SK-N-SH (cell line): ENCODE data around the gene BDNF. TPM values are rescaled to one million over a fixed set of nuclear protein-coding genes. Genes with fewer than 3 reads are reported as not detected.

Experiments
- CTCF ChIA-PET: fragments of 300-600, 350-600 bp; formaldehyde crosslinking; extraction: SDS; loops from one replicate; lab custom pipeline; 2021; lab: Yijun Ruan, JAX
- POLR2A ChIA-PET: fragments of 350-600 bp; sonication (Branson Sonifier 250); formaldehyde crosslinking; extraction: SDS; loops from one replicate; lab custom pipeline; 2020; ENCODE audit warnings: antibody characterized with exemption, inconsistent platforms; lab: Yijun Ruan, JAX
- DNase-seq: peaks from one replicate; pipeline ENCODE4 v3.0.0; 2012
- H2AFZ ChIP-seq: fragments of 200-600 bp; sonication (generic); 2 replicates; pipeline ENCODE4 v1.8.1; 2016; ENCODE audit warnings: antibody characterized with exemption, mild to moderate bottlenecking, low read depth
- H3F3A ChIP-seq: fragments of 200-600 bp; sonication (generic); replicated peaks from 2 replicates; pipeline ENCODE3; 2016; ENCODE audit warnings: antibody characterized with exemption, mild to moderate bottlenecking; ENCODE audit not compliant: insufficient read depth
- H3K27ac ChIP-seq, 2 experiments: fragments of 200-500 bp in 1 of 2; fragments of 200-600 bp in 1 of 2; sonication (Bioruptor generic) in 1 of 2; sonication (generic), shearing (Covaris generic) in 1 of 2; 2 replicates each; pipeline versions ENCODE4 v1.5.1 to v1.6.1; 2014 to 2016; ENCODE audit warnings: low read depth in 2 of 2, inconsistent platforms in 1 of 2, low read length in 1 of 2, mild to moderate bottlenecking in 1 of 2, mixed read lengths in 1 of 2
- H3K27me3 ChIP-seq: fragments of 200-600 bp; sonication (generic), shearing (Covaris generic); 2 replicates; pipeline ENCODE4 v1.6.1; 2016; ENCODE audit warnings: mixed run types; ENCODE audit not compliant: insufficient read depth
- H3K36me3 ChIP-seq, 2 experiments: fragments of 200-500 bp in 1 of 2; fragments of 200-600 bp in 1 of 2; sonication (Bioruptor generic) in 1 of 2; sonication (generic) in 1 of 2; replicated peaks in 1 of 2; 2 replicates each; pipeline versions ENCODE3 to v1.5.1; 2014 to 2016; ENCODE audit warnings: low read length in 1 of 2, mild to moderate bottlenecking in 1 of 2; ENCODE audit not compliant: insufficient read depth in 2 of 2, control insufficient read depth in 1 of 2
- H3K4me1 ChIP-seq, 2 experiments: fragments of 200-500 bp in 1 of 2; fragments of 200-600 bp in 1 of 2; sonication (Bioruptor generic) in 1 of 2; sonication (generic), shearing (Covaris generic) in 1 of 2; 2 replicates each; pipeline versions ENCODE4 v1.5.1 to v1.6.1; 2014 to 2016; ENCODE audit warnings: low read depth in 1 of 2, low read length in 1 of 2, mixed run types in 1 of 2; ENCODE audit not compliant: insufficient read depth in 2 of 2, control insufficient read depth in 1 of 2
- H3K4me2 ChIP-seq: fragments of 200-600 bp; sonication (generic), shearing (Covaris generic); 2 replicates; pipeline ENCODE4 v1.6.1; 2017; ENCODE audit warnings: mixed run types
- H3K4me3 ChIP-seq, 2 experiments: fragments of 200-500 bp in 1 of 2; fragments of 200-600 bp in 1 of 2; sonication (Bioruptor generic) in 1 of 2; sonication (generic), shearing (Covaris generic) in 1 of 2; 2 replicates each; pipeline versions ENCODE4 v1.5.1 to v1.8.1; 2014 to 2016; ENCODE audit warnings: low read depth in 2 of 2, inconsistent platforms in 1 of 2, low read length in 1 of 2, mild to moderate bottlenecking in 1 of 2, mixed read lengths in 1 of 2, moderate library complexity in 1 of 2
- H3K79me2 ChIP-seq: fragments of 200-600 bp; sonication (generic); 2 replicates; pipeline ENCODE4 v1.8.1; 2017; ENCODE audit warnings: mild to moderate bottlenecking; ENCODE audit not compliant: insufficient read depth
- H3K9ac ChIP-seq: fragments of 200-600 bp; sonication (generic); 2 replicates; pipeline ENCODE4 v1.6.1; 2017; ENCODE audit warnings: mixed run types
- H3K9me2 ChIP-seq: fragments of 200-600 bp; sonication (generic); 2 replicates; pipeline ENCODE4 v1.6.1; 2017; ENCODE audit warnings: mixed run types
- H3K9me3 ChIP-seq: fragments of 200-600 bp; sonication (generic); 2 replicates; pipeline ENCODE4 v1.6.1; 2017; ENCODE audit warnings: mixed run types, mild to moderate bottlenecking, moderate library complexity
- H4K20me1 ChIP-seq: fragments of 200-600 bp; sonication (generic); 2 replicates; pipeline ENCODE4 v1.6.1; 2017; ENCODE audit warnings: mild to moderate bottlenecking, mixed run types; ENCODE audit not compliant: insufficient read depth
- CTCF ChIP-seq: fragments of 200-600 bp; sonication (generic); IDR thresholded peaks from 2 replicates; pipeline ENCODE4 v1.6.1; 2017; ENCODE audit warnings: antibody characterized with exemption, mild to moderate bottlenecking, moderate library complexity
- EP300 ChIP-seq, 2 experiments: IDR thresholded peaks; 2 replicates each; pipeline versions ENCODE4 v1.4.0 to v1.6.1; 2012; ENCODE audit warnings: borderline replicate concordance in 1 of 2, low read depth in 1 of 2, low read length in 1 of 2
- FOXM1 ChIP-seq: IDR thresholded peaks from 2 replicates; pipeline ENCODE4 v1.4.0; 2012; ENCODE audit warnings: low read depth, mild to moderate bottlenecking
- GABPA ChIP-seq: IDR thresholded peaks from 2 replicates; pipeline ENCODE4 v1.4.0; 2012; ENCODE audit warnings: low read depth, mild to moderate bottlenecking
- IRF3 ChIP-seq: fragments of 150-350 bp; IDR thresholded peaks from 2 replicates; pipeline ENCODE4 v1.6.1; 2016; ENCODE audit warnings: mild to moderate bottlenecking, low read depth, low read length
- JUND ChIP-seq: IDR thresholded peaks from 2 replicates; pipeline ENCODE4 v1.4.0; 2012
- MAX ChIP-seq: IDR thresholded peaks from 2 replicates; pipeline ENCODE4 v1.4.0; 2012; ENCODE audit warnings: low read depth
- MEF2A ChIP-seq: IDR thresholded peaks from 2 replicates; pipeline ENCODE4 v1.4.0; 2012; ENCODE audit warnings: low read depth, borderline replicate concordance
- POLR2AphosphoS5 ChIP-seq: IDR thresholded peaks from 2 replicates; pipeline ENCODE4 v1.6.1; 2012; ENCODE audit warnings: low read depth, low read length
- RCOR1 ChIP-seq: fragments of 150-350 bp; IDR thresholded peaks from 2 replicates; pipeline ENCODE4 v1.6.1; 2017; ENCODE audit warnings: antibody characterized with exemption, low read length
- REST ChIP-seq: IDR thresholded peaks from 2 replicates; pipeline ENCODE4 v1.6.1; 2012; ENCODE audit warnings: mild to moderate bottlenecking, low read depth, low read length, moderate library complexity
- SMC3 ChIP-seq: IDR thresholded peaks from 2 replicates; pipeline ENCODE4 v1.6.1; 2012; ENCODE audit warnings: low read depth, low read length, improper control_type of control experiment
- TCF12 ChIP-seq: IDR thresholded peaks from 2 replicates; pipeline ENCODE4 v1.4.0; 2012
- TEAD4 ChIP-seq: IDR thresholded peaks from 2 replicates; pipeline ENCODE4 v1.4.0; 2012; ENCODE audit warnings: mild to moderate bottlenecking, borderline replicate concordance; ENCODE audit not compliant: insufficient read depth
- USF2 ChIP-seq: fragments of 150-350 bp; IDR thresholded peaks from 2 replicates; pipeline ENCODE4 v1.6.1; 2017; ENCODE audit warnings: antibody characterized with exemption, low read length, low read depth, borderline replicate concordance
- ZBTB33 ChIP-seq: IDR thresholded peaks from 2 replicates; pipeline ENCODE4 v1.4.0; 2012; ENCODE audit warnings: low read depth, borderline replicate concordance
- WGBS: methylation state at CpG from one replicate; pipeline ENCODE4 v1.1.6; 2017; ENCODE audit warnings: low lambda C conversion rate; 5-methylcytosine and 5-hydroxymethylcytosine counted together
- polyA plus RNA-seq, 3 experiments: library from polyadenylated mRNA; depleted of rRNA; stranded (reverse); fragments of >200 nt; gene quantifications; 2 replicates each; pipeline ENCODE4 v1.2.3, GENCODE V29; 2012

BDNF gene
- polyA plus RNA-seq, 1 of the 3 experiments (the other 2 are of a cell fraction): 21.3 TPM

- H3K27ac ChIP-seq: no peak overlapping the region
- H3K79me2 ChIP-seq: peaks cover 100% of the 10 kb centered on the region
- DNase-seq: no peak
- no peaks in the 10 kb centered on the region for H3K9me3 ChIP-seq
- H3F3A ChIP-seq: peaks cover 4% of the 10 kb centered on the region
- no peak overlapping the region for H3K4me3 ChIP-seq
- no peaks in the 10 kb centered on the region for H3K27me3 ChIP-seq
- POLR2A ChIA-PET: no interaction called here
- peaks cover 6 to 7% of the 10 kb centered on the region in 2 experiments; a peak in 2 of 4 replicates for H3K4me1 ChIP-seq
- H3K9me2 ChIP-seq: no peaks in the 10 kb centered on the region
- no peak overlapping the region for H3K9ac ChIP-seq
- H3K36me3 ChIP-seq: peaks cover 0 to 22% of the 10 kb centered on the region in 2 experiments
- no peak overlapping the region for H2AFZ ChIP-seq
- 96% methylated on average over 2 of the region's 2 CpGs for WGBS
- TF ChIP-seq JUND (no peak), SMC3 (no peak), FOXM1 (no peak), MEF2A (no peak), GABPA (no peak), RCOR1 (no peak), TEAD4 (no peak), POLR2AphosphoS5 (no peak)
- TF ChIP-seq, all 33 proteins: peak for 0
- Histone ChIP-seq H3K4me2 (no peak overlapping the region), H4K20me1 (peaks cover 94% of the 10 kb centered on the region)
- CTCF ChIA-PET: interaction anchor here (0.9 kb wide), 1 partner anchor 837 kb away, joined by 3 read pairs; no protein-coding TSS in a partner anchor
Observed at GRCh38 chr11:27692781-27693180, 7.5 kb downstream of the BDNF start.

GRCh38 chr11:27688076-27688475 lies 12.2 kb downstream of the BDNF start:
- Histone ChIP-seq H3K4me2 (no peak overlapping the region), H3K27ac (no peak overlapping the region), H3F3A (no peaks in the 10 kb centered on the region), H3K27me3 (no peaks in the 10 kb centered on the region), H3K9me2 (no peaks in the 10 kb centered on the region), H3K9me3 (no peaks in the 10 kb centered on the region)
- CTCF ChIA-PET: interaction anchor here (0.8 to 1.6 kb wide), 3 partner anchors 11 to 161 kb away, joined by 3 to 6 read pairs (median 3); no protein-coding TSS in a partner anchor
- no peak for TF ChIP-seq MAX
- no peak for TF ChIP-seq REST
- no peak for TF ChIP-seq RCOR1
- TF ChIP-seq EP300 (IDR thresholded peaks at IDR 0.05; ENCODE audit: borderline replicate concordance in 1 of 2, low read depth in 1 of 2, low read length in 1 of 2): no peak
- no peak for TF ChIP-seq ZBTB33
- TF ChIP-seq FOXM1: no peak
- TF ChIP-seq TCF12: no peak
- TF ChIP-seq CTCF: no peak
- TF ChIP-seq IRF3: no peak
- no peak for TF ChIP-seq USF2
- TF ChIP-seq, all 33 proteins: peak for 0
- H2AFZ ChIP-seq: no peak overlapping the region
- peaks cover 0 to 10% of the 10 kb centered on the region in 2 experiments; a peak in 1 of 4 replicates for H3K4me1 ChIP-seq
- POLR2A ChIA-PET: interaction anchor here (0.5 kb wide), 1 partner anchor 60 kb away, joined by 3 read pairs; no protein-coding TSS in a partner anchor
- 100% methylated on average over 2 of the region's 4 CpGs for WGBS
- H3K79me2 ChIP-seq: peaks cover 90% of the 10 kb centered on the region
- H3K36me3 ChIP-seq: peaks cover 0 to 8% of the 10 kb centered on the region in 2 experiments
- H3K9ac ChIP-seq: no peak overlapping the region
- DNase-seq: no peak
- no peak overlapping the region for H3K4me3 ChIP-seq
- H4K20me1 ChIP-seq: peaks cover 53% of the 10 kb centered on the region
